ENCODE data around the gene OLFM3.

OLFM3 gene

GRCh38 chr1:101918277-101918676, 78.4 kb downstream of the OLFM3 start:
- ATAC-seq, result no peak
- TF ChIP-seq TCF4 (CRISPR knock-in tag; IDR thresholded peaks at IDR 0.05; ENCODE audit: borderline replicate concordance), result no peak

- peak; percentile 23; the same call in 1 of the 2 replicates for TF ChIP-seq ISL1 (CRISPR knock-in tag; IDR thresholded peaks at IDR 0.05)
- TF ChIP-seq TSHZ2 (CRISPR knock-in tag; IDR thresholded peaks at IDR 0.05), result no peak
- no peak for ATAC-seq
Observed at GRCh38 chr1:101915597-101915996, 81.1 kb downstream of the OLFM3 start.

- TF ChIP-seq ZNF565 (CRISPR knock-in tag; conservative IDR thresholded peaks at IDR 0.05; ENCODE audit: low read depth) (no peak), BACH2 (CRISPR knock-in tag; IDR thresholded peaks at IDR 0.05; ENCODE audit: borderline replicate concordance) (no peak), POU6F1 (CRISPR knock-in tag; IDR thresholded peaks at IDR 0.05; ENCODE audit: borderline replicate concordance, low read depth) (no peak), SNAI2 (CRISPR knock-in tag; IDR thresholded peaks at IDR 0.05) (no peak), CREB5 (CRISPR knock-in tag; IDR thresholded peaks at IDR 0.05; ENCODE audit: low read depth) (no peak), ZFP3 (CRISPR knock-in tag; IDR thresholded peaks at IDR 0.05) (no peak), ZFP30 (CRISPR knock-in tag; IDR thresholded peaks at IDR 0.05) (no peak), OSR1 (CRISPR knock-in tag; IDR thresholded peaks at IDR 0.05) (no peak), TOX (CRISPR knock-in tag; IDR thresholded peaks at IDR 0.05; ENCODE audit: borderline replicate concordance) (no peak), TSHZ2 (CRISPR knock-in tag; IDR thresholded peaks at IDR 0.05) (no peak), CSDC2 (CRISPR knock-in tag; IDR thresholded peaks at IDR 0.05) (no peak), ESRRG (CRISPR knock-in tag; IDR thresholded peaks at IDR 0.05) (no peak)
- ATAC-seq, result no peak
Observed at GRCh38 chr1:101914473-101915242, 82.1 kb downstream of the OLFM3 start.

GRCh38 chr1:101911894-101912293, 84.8 kb downstream of the OLFM3 start:
- no peak for TF ChIP-seq TOX (CRISPR knock-in tag; IDR thresholded peaks at IDR 0.05; ENCODE audit: borderline replicate concordance)
- TF ChIP-seq CSRNP3 (CRISPR knock-in tag; IDR thresholded peaks at IDR 0.05), result no peak
- ATAC-seq, result no peak

- no peak for ATAC-seq
- TF ChIP-seq CSRNP3 (CRISPR knock-in tag; IDR thresholded peaks at IDR 0.05) (no peak), TSHZ2 (CRISPR knock-in tag; IDR thresholded peaks at IDR 0.05) (no peak), ZFP30 (CRISPR knock-in tag; IDR thresholded peaks at IDR 0.05) (no peak), BACH2 (CRISPR knock-in tag; IDR thresholded peaks at IDR 0.05; ENCODE audit: borderline replicate concordance) (no peak), ISL1 (CRISPR knock-in tag; IDR thresholded peaks at IDR 0.05) (no peak), SNAI2 (CRISPR knock-in tag; IDR thresholded peaks at IDR 0.05) (no peak), OSR1 (CRISPR knock-in tag; IDR thresholded peaks at IDR 0.05) (no peak)
Observed at GRCh38 chr1:101908980-101909379, 87.7 kb downstream of the OLFM3 start.

All from SK-N-SH treated with all-trans-retinoic acid at 6 μM for 48 hours (cell line).